ENCODE results near the gene USP16. TPM values are rescaled to one million over a fixed set of nuclear protein-coding genes. Genes with fewer than 3 reads are reported as not detected.

The USP16 gene
- total RNA-seq, 2 experiments from 2014 or later = 31.8 to 33.7 TPM

DNA sequence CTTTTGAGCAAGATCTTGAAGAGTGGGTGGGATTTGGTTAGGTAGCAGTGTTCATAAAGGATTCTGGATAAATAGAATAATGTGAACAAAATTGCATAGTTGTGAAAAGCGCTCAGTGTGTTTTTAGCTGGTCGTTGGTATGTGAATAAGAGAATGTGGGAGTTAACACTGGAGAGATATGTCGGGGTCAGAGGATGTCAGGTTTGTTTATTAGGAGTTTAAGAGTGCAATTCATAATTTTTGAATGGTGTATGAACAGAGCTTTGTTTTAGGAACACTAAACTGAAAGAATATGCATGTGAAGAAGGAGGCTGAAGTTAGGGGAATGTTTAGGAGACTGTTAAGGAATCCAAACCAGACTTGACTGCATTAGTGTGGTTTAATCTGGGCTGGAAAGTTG is 9.4 kb downstream of the USP16 start:
- ChIA-PET POLR2A (interaction anchor here (1.1 to 1.8 kb wide), 2 partner anchors 9 to 40 kb away, joined by 3 to 5 read pairs; partner anchors contain the start of gene USP16), CTCF (interaction anchor here (1.4 kb wide), 1 partner anchor 39 kb away, joined by 3 read pairs; no protein-coding TSS in a partner anchor)
- ATAC-seq (no peak), DNase-seq (no peak)
- Mint-ChIP-seq H3K4me3 (no peak overlapping the region), H3K27me3 (ENCODE audit: low read depth) (no peaks in the 10 kb centered on the region), H3K36me3 (ENCODE audit: low read depth) (peaks cover 59% of the 10 kb centered on the region), H3K9me3 (ENCODE audit: insufficient read depth) (no peaks in the 10 kb centered on the region), H3K27ac (no peak overlapping the region), H3K4me1 (ENCODE audit: low read depth) (peaks cover 6% of the 10 kb centered on the region)

- Mint-ChIP-seq H3K4me1 (ENCODE audit: low read depth) (peaks cover 6% of the 10 kb centered on the region), H3K4me3 (no peak overlapping the region), H3K27me3 (ENCODE audit: low read depth) (no peaks in the 10 kb centered on the region), H3K9me3 (ENCODE audit: insufficient read depth) (no peaks in the 10 kb centered on the region), H3K27ac (no peak overlapping the region), H3K36me3 (ENCODE audit: low read depth) (peaks cover 60% of the 10 kb centered on the region)
- DNase-seq = no peak
- ChIA-PET POLR2A (no interaction called here), CTCF (no interaction called here)
- no peak for ATAC-seq
These were observed 10.2 kb downstream of the USP16 start for GRCh38 chr21:29034678-29035077.

- H3K4me3 Mint-ChIP-seq = no peak overlapping the region
- DNase-seq (no peak), ATAC-seq (no peak)
- H3K36me3 Mint-ChIP-seq (ENCODE audit: low read depth) = peaks cover 37% of the 10 kb centered on the region
- POLR2A ChIA-PET = interaction anchor here (0.8 to 1.2 kb wide), 2 partner anchors 21 to 27 kb away, joined by 3 read pairs; partner anchors contain the start of gene USP16
- H3K4me1 Mint-ChIP-seq (ENCODE audit: low read depth) = no peaks in the 10 kb centered on the region
- CTCF ChIA-PET = no interaction called here
- no peaks in the 10 kb centered on the region for H3K9me3 Mint-ChIP-seq (ENCODE audit: insufficient read depth)
- H3K27me3 Mint-ChIP-seq (ENCODE audit: low read depth) = no peaks in the 10 kb centered on the region
- H3K27ac Mint-ChIP-seq = no peak overlapping the region
These were observed 27.8 kb downstream of the USP16 start for GRCh38 chr21:29052224-29052623.

DNA sequence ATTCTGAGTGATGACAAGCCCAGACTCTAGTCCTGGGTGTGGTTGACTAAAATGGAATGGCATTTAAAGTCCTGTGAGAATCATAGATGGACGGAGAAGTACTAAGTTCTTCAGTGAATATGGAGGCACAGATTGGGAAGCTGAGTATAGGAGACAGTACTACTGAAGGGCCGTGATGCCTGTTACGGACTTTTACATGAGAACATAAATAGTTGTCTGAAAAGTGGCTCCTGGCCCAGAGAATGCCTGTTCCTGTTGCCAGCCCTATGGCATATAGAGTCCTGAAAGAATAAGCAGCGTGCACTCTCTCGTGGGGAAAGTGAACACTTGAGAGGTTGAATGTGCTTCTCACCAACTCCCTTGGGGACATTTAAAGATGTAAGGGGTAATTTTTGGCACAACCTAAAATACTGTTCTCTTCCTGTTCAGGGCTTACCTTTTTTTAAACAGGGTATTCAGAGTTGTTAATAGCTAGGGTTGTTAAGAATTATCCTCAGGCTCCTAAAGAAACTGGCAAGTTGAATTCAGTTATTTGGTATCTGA is 28.6 kb downstream of the USP16 start:
- H3K36me3 Mint-ChIP-seq (ENCODE audit: low read depth) = peaks cover 37% of the 10 kb centered on the region
- H3K27me3 Mint-ChIP-seq (ENCODE audit: low read depth) = no peaks in the 10 kb centered on the region
- DNase-seq (no peak), ATAC-seq (peak; percentile 27)
- no peaks in the 10 kb centered on the region for H3K4me1 Mint-ChIP-seq (ENCODE audit: low read depth)
- no peak overlapping the region for H3K4me3 Mint-ChIP-seq
- H3K27ac Mint-ChIP-seq = no peak overlapping the region
- ChIA-PET CTCF (interaction anchor here (0.5 kb wide), 1 partner anchor 296 kb away, joined by 3 read pairs; no protein-coding TSS in a partner anchor), POLR2A (interaction anchor here (0.8 to 1.2 kb wide), 2 partner anchors 22 to 28 kb away, joined by 3 read pairs; partner anchors contain the start of gene USP16)
- H3K9me3 Mint-ChIP-seq (ENCODE audit: insufficient read depth) = no peaks in the 10 kb centered on the region

- peaks cover 36% of the 10 kb centered on the region for H3K36me3 Mint-ChIP-seq (ENCODE audit: low read depth)
- H3K27ac Mint-ChIP-seq = no peak overlapping the region
- DNase-seq (no peak), ATAC-seq (no peak)
- ChIA-PET CTCF (no interaction called here), POLR2A (no interaction called here)
- H3K27me3 Mint-ChIP-seq (ENCODE audit: low read depth) = no peaks in the 10 kb centered on the region
- no peaks in the 10 kb centered on the region for H3K4me1 Mint-ChIP-seq (ENCODE audit: low read depth)
- no peaks in the 10 kb centered on the region for H3K9me3 Mint-ChIP-seq (ENCODE audit: insufficient read depth)
- H3K4me3 Mint-ChIP-seq = no peak overlapping the region
These were observed 29.2 kb downstream of the USP16 start for GRCh38 chr21:29053656-29054055.

DNA sequence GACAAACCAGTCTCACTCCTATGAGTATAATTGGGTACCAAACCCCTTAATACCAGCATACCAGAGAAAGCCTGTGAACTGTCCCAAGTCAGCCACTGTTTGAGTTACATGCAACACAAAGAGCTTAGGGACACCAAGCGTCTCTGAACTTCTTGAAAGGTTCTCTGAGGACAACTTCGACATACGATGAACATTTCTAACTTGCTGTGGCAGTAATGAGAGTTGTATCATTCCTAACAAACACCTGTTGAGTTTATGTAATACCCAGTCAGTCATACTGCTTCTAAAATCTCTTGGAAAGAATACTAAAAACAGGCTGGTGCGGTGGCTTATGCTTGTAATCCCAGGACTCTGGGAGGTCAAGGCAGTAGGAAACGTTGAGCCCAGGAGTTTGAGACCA is 30.6 kb downstream of the USP16 start:
- no peaks in the 10 kb centered on the region for H3K9me3 Mint-ChIP-seq (ENCODE audit: insufficient read depth)
- POLR2A ChIA-PET = interaction anchor here (0.6 kb wide), 1 partner anchor 12 kb away, joined by 3 read pairs; no protein-coding TSS in a partner anchor
- H3K4me1 Mint-ChIP-seq (ENCODE audit: low read depth) = no peaks in the 10 kb centered on the region
- no peaks in the 10 kb centered on the region for H3K27me3 Mint-ChIP-seq (ENCODE audit: low read depth)
- ATAC-seq = no peak
- peaks cover 31% of the 10 kb centered on the region for H3K36me3 Mint-ChIP-seq (ENCODE audit: low read depth)
- H3K4me3 Mint-ChIP-seq = no peak overlapping the region
- no peak for DNase-seq
- CTCF ChIA-PET = no interaction called here
- no peak overlapping the region for H3K27ac Mint-ChIP-seq

DNA sequence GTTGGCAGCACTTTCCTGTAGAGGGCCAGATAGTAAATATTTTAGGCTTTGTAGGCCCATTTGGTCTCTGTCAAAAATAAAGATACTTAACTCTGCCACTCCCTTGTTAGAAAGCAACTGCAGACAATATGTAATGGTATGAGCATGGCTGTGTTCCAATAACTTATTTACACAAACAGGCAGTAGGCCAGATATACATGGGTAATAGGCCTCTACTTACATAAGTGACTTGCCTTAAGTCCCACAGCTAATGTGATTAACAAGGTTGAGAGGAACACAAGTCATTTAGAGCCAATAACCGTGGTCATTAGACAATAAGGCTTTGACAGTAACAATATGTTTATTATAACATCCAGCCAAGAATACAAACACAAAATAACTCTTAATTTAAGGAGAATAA is 31.5 kb downstream of the USP16 start:
- no peaks in the 10 kb centered on the region for H3K9me3 Mint-ChIP-seq (ENCODE audit: insufficient read depth)
- H3K4me3 Mint-ChIP-seq = no peak overlapping the region
- ChIA-PET CTCF (no interaction called here), POLR2A (interaction anchor here (0.8 kb wide), 1 partner anchor 31 kb away, joined by 3 read pairs; the partner anchor contains the start of gene USP16)
- DNase-seq = no peak
- peaks cover 38% of the 10 kb centered on the region for H3K36me3 Mint-ChIP-seq (ENCODE audit: low read depth)
- no peak for ATAC-seq
- H3K27ac Mint-ChIP-seq = no peak overlapping the region
- no peaks in the 10 kb centered on the region for H3K27me3 Mint-ChIP-seq (ENCODE audit: low read depth)
- H3K4me1 Mint-ChIP-seq (ENCODE audit: low read depth) = no peaks in the 10 kb centered on the region

DNA sequence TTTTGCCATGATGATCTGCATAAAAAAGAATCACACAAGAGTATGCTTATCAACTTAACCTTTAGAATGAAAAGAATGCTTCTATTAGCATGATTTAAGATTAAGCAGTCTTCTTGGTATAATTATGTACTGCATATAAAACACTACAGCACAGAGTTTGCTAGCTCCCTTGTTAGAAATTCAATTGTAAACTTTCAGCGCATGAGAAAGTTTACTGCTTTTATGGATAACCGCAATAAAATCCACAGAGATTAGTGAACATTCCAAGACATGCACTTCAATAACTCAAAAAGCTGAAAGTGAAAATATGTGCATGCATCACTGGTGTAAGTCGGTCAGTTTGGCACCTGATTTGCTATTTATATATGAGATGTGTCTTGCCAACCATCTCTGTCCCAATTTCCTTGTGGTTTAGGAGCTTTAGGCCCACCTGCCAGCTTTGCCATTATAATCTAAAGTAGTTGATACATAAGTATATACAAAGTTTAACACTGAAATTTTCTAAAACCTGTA is 32.1 kb downstream of the USP16 start:
- ChIA-PET CTCF (no interaction called here), POLR2A (interaction anchor here (0.8 kb wide), 1 partner anchor 32 kb away, joined by 3 read pairs; the partner anchor contains the start of gene USP16)
- H3K4me3 Mint-ChIP-seq = no peak overlapping the region
- H3K27ac Mint-ChIP-seq = no peak overlapping the region
- no peaks in the 10 kb centered on the region for H3K27me3 Mint-ChIP-seq (ENCODE audit: low read depth)
- peaks cover 44% of the 10 kb centered on the region for H3K36me3 Mint-ChIP-seq (ENCODE audit: low read depth)
- H3K4me1 Mint-ChIP-seq (ENCODE audit: low read depth) = no peaks in the 10 kb centered on the region
- no peaks in the 10 kb centered on the region for H3K9me3 Mint-ChIP-seq (ENCODE audit: insufficient read depth)
- DNase-seq (no peak), ATAC-seq (no peak)

DNA sequence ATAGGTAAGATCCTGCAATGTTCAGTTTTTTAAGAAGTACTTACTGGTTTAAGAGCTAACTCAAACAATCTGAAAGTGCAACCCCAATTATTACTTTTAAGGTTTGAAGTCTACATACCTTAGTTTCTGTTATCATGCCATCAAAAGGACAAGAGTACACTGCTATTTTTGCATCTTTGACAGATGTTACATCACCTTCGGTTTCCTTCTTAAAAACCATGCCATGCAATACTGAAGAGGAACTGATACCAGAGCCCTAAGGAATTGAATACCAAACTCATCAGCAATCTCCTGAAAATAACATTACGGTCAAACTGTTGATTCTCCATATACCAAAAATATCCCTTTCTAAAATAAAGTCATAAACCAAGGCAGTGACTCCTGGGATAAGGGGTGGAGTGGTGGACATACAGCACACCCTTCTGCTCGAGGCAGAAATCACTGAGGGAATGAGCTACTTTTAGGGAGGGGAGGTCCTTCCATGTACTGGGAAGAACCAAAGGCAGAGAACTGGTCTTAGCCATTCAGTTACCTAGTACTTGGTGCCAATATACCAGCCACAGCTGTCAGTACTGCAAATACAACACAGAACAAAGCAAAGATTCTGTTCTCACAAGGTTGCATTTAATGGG is 40.5 kb downstream of the USP16 start:
- Mint-ChIP-seq H3K36me3 (ENCODE audit: low read depth) (peaks cover 75% of the 10 kb centered on the region), H3K9me3 (ENCODE audit: insufficient read depth) (no peaks in the 10 kb centered on the region), H3K27me3 (ENCODE audit: low read depth) (no peaks in the 10 kb centered on the region), H3K4me1 (ENCODE audit: low read depth) (peaks cover 6% of the 10 kb centered on the region), H3K27ac (no peak overlapping the region), H3K4me3 (no peak overlapping the region)
- no peak for DNase-seq
- ChIA-PET CTCF (interaction anchor here (0.7 to 1.0 kb wide), 2 partner anchors 16 to 39 kb away, joined by 3 read pairs; no protein-coding TSS in a partner anchor), POLR2A (interaction anchor here (0.9 to 1.2 kb wide), 2 partner anchors 9 to 40 kb away, joined by 4 read pairs; partner anchors contain the start of genes CCT8 and USP16)
- ATAC-seq = no peak

DNA sequence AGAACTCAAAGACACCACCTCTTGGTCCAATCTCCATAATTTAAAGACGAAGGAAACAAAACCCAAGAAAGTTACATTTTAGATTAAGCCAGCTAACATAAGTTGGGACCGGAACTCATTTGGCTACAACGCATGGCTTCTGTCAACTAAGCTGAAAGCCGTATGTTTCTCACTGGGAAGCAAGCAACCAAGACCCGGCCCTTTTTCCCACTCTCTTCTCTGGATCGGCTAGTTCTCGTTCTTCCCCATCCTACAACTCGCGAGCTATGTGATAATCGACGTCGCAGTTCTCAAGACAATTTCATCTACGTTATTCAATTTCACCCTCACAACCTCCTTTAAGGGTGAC is 48.4 kb downstream of the USP16 start:
- ChIA-PET CTCF (interaction anchor here (1.4 to 4.2 kb wide), 3 partner anchors 39 to 304 kb away, joined by 3 to 13 read pairs (median 3); no protein-coding TSS in a partner anchor), POLR2A (interaction anchor here (0.7 to 4.0 kb wide), 10 partner anchors 11 to 377 kb away, joined by 3 to 44 read pairs (median 5); partner anchors contain the start of genes LTN1, RWDD2B and USP16)
- peak overlapping the region; percentile 98 for H3K4me3 Mint-ChIP-seq
- peaks cover 46% of the 10 kb centered on the region for H3K36me3 Mint-ChIP-seq (ENCODE audit: low read depth)
- peaks cover 52% of the 10 kb centered on the region for H3K4me1 Mint-ChIP-seq (ENCODE audit: low read depth)
- no peaks in the 10 kb centered on the region for H3K9me3 Mint-ChIP-seq (ENCODE audit: insufficient read depth)
- no peak for DNase-seq
- H3K27ac Mint-ChIP-seq = peak overlapping the region; percentile 99
- H3K27me3 Mint-ChIP-seq (ENCODE audit: low read depth) = no peaks in the 10 kb centered on the region
- no peak for ATAC-seq

- no peaks in the 10 kb centered on the region for H3K27me3 Mint-ChIP-seq (ENCODE audit: low read depth)
- peak; percentile 99 for DNase-seq
- H3K27ac Mint-ChIP-seq = peak within 1 kb of the TSS; percentile 99
- no peaks in the 10 kb centered on the region for H3K9me3 Mint-ChIP-seq (ENCODE audit: insufficient read depth)
- CTCF ChIA-PET = interaction anchor here (0.8 to 4.2 kb wide), 7 partner anchors 40 to 303 kb away, joined by 3 to 13 read pairs (median 3); partner anchors contain the start of gene USP16
- ATAC-seq = peak; percentile 91
- POLR2A ChIA-PET = interaction anchor here (0.5 to 4.0 kb wide), 23 partner anchors 8 to 376 kb away, joined by 3 to 44 read pairs (median 3); partner anchors contain the start of genes LTN1, RWDD2B and USP16
- peak within 1 kb of the TSS; percentile 98 for H3K4me3 Mint-ChIP-seq
- peaks cover 43% of the 10 kb centered on the region for H3K36me3 Mint-ChIP-seq (ENCODE audit: low read depth)
- H3K4me1 Mint-ChIP-seq (ENCODE audit: low read depth) = peaks cover 55% of the 10 kb centered on the region
These were observed 48.9 kb downstream of the USP16 start, which contains the start of gene CCT8 for GRCh38 chr21:29073222-29074006. CCT8 (minus strand) TSS chr21:29073648; CDS start chr21:29073590, 58 bp downstream.
